Measurements from ENCODE around the gene ADCY10. TPM values are rescaled to one million over a fixed set of nuclear protein-coding genes. Genes with fewer than 3 reads are reported as not detected.

The ADCY10 gene
- total and polyA plus RNA-seq, 9 of the 15 experiments (the other 6 are each of a cell fraction or from before 2014, with no cell fraction given) = 0.08 to 0.86 (median 0.22) TPM

DNA sequence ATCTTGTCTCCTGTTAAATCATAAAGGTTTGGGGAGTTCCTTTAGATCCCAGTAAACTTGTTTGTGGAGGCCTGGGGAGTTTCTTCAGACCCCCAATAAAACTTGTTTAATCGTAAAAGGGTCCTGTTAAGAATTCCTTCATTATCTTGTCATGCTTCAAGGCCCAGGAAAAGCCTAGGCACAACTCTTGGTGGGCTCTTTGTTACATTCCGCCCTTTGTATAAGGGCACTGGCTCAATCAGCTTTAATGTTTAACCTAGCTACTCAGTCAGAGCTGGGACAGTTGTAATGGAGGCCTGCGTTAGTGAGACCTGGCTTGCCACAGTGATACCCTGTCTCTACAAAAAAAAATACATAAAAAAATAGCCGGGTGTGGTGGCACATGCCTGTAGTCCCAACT lies 115.0 kb downstream of the ADCY10 start (continued):
- TF ChIP-seq, protein P1, sequence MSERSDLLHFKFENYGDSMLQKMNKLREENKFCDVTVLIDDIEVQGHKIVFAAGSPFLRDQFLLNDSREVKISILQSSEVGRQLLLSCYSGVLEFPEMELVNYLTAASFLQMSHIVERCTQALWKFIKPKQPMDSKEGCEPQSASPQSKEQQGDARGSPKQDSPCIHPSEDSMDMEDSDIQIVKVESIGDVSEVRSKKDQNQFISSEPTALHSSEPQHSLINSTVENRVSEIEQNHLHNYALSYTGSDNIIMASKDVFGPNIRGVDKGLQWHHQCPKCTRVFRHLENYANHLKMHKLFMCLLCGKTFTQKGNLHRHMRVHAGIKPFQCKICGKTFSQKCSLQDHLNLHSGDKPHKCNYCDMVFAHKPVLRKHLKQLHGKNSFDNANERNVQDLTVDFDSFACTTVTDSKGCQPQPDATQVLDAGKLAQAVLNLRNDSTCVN (CRISPR knock-in tag; IDR thresholded peaks at IDR 0.05) = no peak
- TF ChIP-seq NR1H2 (CRISPR knock-in tag; IDR thresholded peaks at IDR 0.05) (no peak), KAT8 (IDR thresholded peaks at IDR 0.05; ENCODE audit: low read depth) (no peak), PHB2 (IDR thresholded peaks at IDR 0.05; ENCODE audit: low read depth) (no peak), ZNF717 (CRISPR knock-in tag; IDR thresholded peaks at IDR 0.05) (no peak), SMARCB1 (IDR thresholded peaks at IDR 0.05; ENCODE audit: insufficient read length, low read depth) (no peak)
- TF ChIP-seq, protein P2, sequence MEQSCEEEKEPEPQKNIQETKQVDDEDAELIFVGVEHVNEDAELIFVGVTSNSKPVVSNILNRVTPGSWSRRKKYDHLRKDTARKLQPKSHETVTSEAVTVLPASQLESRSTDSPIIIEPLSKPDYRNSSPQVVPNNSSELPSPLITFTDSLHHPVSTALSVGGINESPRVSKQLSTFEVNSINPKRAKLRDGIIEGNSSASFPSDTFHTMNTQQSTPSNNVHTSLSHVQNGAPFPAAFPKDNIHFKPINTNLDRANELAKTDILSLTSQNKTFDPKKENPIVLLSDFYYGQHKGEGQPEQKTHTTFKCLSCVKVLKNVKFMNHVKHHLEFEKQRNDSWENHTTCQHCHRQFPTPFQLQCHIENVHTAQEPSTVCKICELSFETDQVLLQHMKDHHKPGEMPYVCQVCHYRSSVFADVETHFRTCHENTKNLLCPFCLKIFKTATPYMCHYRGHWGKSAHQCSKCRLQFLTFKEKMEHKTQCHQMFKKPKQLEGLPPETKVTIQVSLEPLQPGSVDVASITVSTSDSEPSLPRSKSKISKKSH (CRISPR knock-in tag; IDR thresholded peaks at IDR 0.05) = no peak

DNA sequence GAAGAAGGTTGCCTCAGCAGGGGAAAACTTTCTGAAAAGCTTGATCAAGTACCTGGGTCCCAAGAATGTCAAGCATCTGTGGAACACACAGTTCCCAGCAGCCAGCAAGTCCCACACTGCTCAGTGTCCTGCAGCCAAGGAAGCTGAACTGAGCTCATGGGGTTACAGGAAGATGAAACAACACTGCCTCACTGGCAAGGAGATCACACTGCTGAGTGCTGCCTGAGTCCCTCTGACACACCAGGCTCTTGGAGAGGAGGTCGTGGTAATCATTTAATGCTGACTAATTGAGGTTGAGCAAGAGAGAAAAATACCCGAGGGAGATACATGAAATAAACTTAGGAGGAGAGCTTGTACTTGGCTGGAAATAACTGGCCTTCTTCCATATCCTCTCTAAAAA lies 116.9 kb downstream of the ADCY10 start:
- 9% methylated on average over 2 of the region's 2 CpGs for WGBS (ENCODE audit: insufficient coverage, low coverage, missing lambda C conversion rate)
- ChIA-PET POLR2A (interaction anchor here (0.6 to 1.4 kb wide), 9 partner anchors 11 to 819 kb away, joined by 3 to 4 read pairs (median 3); no protein-coding TSS in a partner anchor), CTCF (ENCODE audit: low intra/inter-chr PET ratio) (interaction anchor here (1.0 kb wide), 1 partner anchor 957 kb away, joined by 4 read pairs; no protein-coding TSS in a partner anchor)
- H3K4me3 ChIP-seq = no peak overlapping the region
- H3K9me1 ChIP-seq (ENCODE audit: control insufficient read depth, insufficient read depth, low read length) = no peaks in the 10 kb centered on the region
- intact Hi-C loops (cut with micrococcal nuclease) (no loop called here), in situ Hi-C loops (cut with MboI) (loop anchor here (5.0 kb wide), 1 partner anchor 80 kb away; no protein-coding TSS in a partner anchor)
- no peaks in the 10 kb centered on the region for H3K27me3 ChIP-seq (ENCODE audit: control insufficient read depth in 2 of 2, insufficient read depth in 2 of 2, low read length in 2 of 2)
- no peak overlapping the region for H2AFZ ChIP-seq (ENCODE audit: low read depth, low read length)
- ATAC-seq (peak; percentile 91), FAIRE-seq (peak; percentile 60), DNase-seq (ENCODE audit: extremely low read depth in 1 of 4, low spot score in 3 of 4) (peak in 2 of 4 experiments; percentile 49 to 56)
- 0 out of 2 replicates have a peak, but pooled peaks cover under 1% of the 10 kb centered on the region for H3K9me3 ChIP-seq (replicated peaks; ENCODE audit: control insufficient read depth, insufficient read depth, low read depth, low read length)
- H3K9ac ChIP-seq (ENCODE audit: insufficient read depth in 1 of 2, low read depth in 2 of 2, low read length in 2 of 2) = no peak overlapping the region
- BruUV-seq (replicated peaks) = no TSS peak
- no peak overlapping the region for H3K4me2 ChIP-seq (ENCODE audit: insufficient read depth, low read length)
- H4K20me1 ChIP-seq (replicated peaks; ENCODE audit: control insufficient read depth, insufficient read depth, low read length) = no peaks in the 10 kb centered on the region
- H3K27ac ChIP-seq (ENCODE audit: extremely low read depth, low read depth, low read length) = no peak overlapping the region
- peaks cover 0 to 3% of the 10 kb centered on the region in 2 experiments; a peak in 2 of 5 replicates for H3K4me1 ChIP-seq (replicated peaks in 1 of 2; ENCODE audit: control insufficient read depth in 2 of 2, insufficient read depth in 2 of 2, low read length in 2 of 2)
- H3K79me2 ChIP-seq (ENCODE audit: control insufficient read depth, insufficient read depth, low read length) = no peaks in the 10 kb centered on the region
- H3K36me3 ChIP-seq (ENCODE audit: control insufficient read depth, insufficient read depth, low read length) = 0 out of 3 replicates have a peak, but pooled peaks cover 5% of the 10 kb centered on the region
- TF ChIP-seq JUND (IDR thresholded peaks at IDR 0.05; ENCODE audit: borderline replicate concordance, low read depth, low read length) (peak; percentile 26; the same call in 1 of the 2 replicates), JUND (tag; IDR thresholded peaks at IDR 0.05; ENCODE audit: borderline replicate concordance, low read depth, low read length) (no peak), C11orf30 (IDR thresholded peaks at IDR 0.05; ENCODE audit: low read depth) (peak; percentile 80), KDM2B (CRISPR knock-in tag; IDR thresholded peaks at IDR 0.05) (no peak), SMARCA4 (IDR thresholded peaks at IDR 0.05) (0 out of 2 replicates have a peak, but pooled peaks have one; percentile 25), BACH1 (tag; IDR thresholded peaks at IDR 0.05) (0 out of 2 replicates have a peak, but pooled peaks have one; percentile 22), CEBPG (CRISPR knock-in tag; IDR thresholded peaks at IDR 0.05) (0 out of 2 replicates have a peak, but pooled peaks have one; percentile 58), CEBPG (tag; conservative IDR thresholded peaks at IDR 0.05 in 1 of 2, IDR thresholded peaks at IDR 0.05 in 1 of 2) (peak in 1 of 2 experiments; percentile 39; a peak in 1 of 4 replicates), MAFF (IDR thresholded peaks at IDR 0.05; ENCODE audit: low read length) (peak; percentile 43; the same call in 1 of the 2 replicates)
- TF ChIP-seq, protein P3, sequence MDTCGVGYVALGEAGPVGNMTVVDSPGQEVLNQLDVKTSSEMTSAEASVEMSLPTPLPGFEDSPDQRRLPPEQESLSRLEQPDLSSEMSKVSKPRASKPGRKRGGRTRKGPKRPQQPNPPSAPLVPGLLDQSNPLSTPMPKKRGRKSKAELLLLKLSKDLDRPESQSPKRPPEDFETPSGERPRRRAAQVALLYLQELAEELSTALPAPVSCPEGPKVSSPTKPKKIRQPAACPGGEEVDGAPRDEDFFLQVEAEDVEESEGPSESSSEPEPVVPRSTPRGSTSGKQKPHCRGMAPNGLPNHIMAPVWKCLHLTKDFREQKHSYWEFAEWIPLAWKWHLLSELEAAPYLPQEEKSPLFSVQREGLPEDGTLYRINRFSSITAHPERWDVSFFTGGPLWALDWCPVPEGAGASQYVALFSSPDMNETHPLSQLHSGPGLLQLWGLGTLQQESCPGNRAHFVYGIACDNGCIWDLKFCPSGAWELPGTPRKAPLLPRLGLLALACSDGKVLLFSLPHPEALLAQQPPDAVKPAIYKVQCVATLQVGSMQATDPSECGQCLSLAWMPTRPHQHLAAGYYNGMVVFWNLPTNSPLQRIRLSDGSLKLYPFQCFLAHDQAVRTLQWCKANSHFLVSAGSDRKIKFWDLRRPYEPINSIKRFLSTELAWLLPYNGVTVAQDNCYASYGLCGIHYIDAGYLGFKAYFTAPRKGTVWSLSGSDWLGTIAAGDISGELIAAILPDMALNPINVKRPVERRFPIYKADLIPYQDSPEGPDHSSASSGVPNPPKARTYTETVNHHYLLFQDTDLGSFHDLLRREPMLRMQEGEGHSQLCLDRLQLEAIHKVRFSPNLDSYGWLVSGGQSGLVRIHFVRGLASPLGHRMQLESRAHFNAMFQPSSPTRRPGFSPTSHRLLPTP (IDR thresholded peaks at IDR 0.05; ENCODE audit: borderline replicate concordance, extremely low read depth, insufficient read length) = no peak
